WI38 (cell line): ENCODE data around the gene WWOX.

ENCODE experiments used
- H3K4me3 ChIP-seq: 2 replicates; pipeline ENCODE4 v1.5.1; 2011; ENCODE audit warnings: low read depth, mild to moderate bottlenecking, control low read depth, low read length
- TF ChIP-seq, protein P1 (sequence below): IDR thresholded peaks from 2 replicates; pipeline ENCODE4 v1.5.1; 2012; ENCODE audit warnings: low read depth, mild to moderate bottlenecking, control low read depth, low read length

WWOX gene

DNA sequence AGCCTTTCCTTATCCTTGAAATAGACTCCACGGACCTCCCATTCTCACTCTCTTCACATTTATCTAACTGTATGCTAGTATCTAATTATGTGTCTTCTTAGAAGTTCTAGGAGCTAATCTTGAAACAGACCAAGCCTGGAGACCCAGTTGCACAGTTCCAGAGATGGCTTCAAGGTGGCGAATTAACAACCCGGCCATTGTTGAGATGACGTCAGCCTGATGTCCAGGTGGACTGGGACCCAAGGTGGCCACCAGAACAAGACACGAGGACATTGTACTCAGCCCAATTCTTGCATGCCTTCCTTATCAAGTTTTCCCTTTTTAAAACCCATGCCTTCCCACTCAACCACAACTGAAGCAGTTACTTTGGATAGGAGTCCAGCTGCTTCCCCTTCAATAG is 29.5 kb upstream of the WWOX start:
- TF ChIP-seq, protein P1, sequence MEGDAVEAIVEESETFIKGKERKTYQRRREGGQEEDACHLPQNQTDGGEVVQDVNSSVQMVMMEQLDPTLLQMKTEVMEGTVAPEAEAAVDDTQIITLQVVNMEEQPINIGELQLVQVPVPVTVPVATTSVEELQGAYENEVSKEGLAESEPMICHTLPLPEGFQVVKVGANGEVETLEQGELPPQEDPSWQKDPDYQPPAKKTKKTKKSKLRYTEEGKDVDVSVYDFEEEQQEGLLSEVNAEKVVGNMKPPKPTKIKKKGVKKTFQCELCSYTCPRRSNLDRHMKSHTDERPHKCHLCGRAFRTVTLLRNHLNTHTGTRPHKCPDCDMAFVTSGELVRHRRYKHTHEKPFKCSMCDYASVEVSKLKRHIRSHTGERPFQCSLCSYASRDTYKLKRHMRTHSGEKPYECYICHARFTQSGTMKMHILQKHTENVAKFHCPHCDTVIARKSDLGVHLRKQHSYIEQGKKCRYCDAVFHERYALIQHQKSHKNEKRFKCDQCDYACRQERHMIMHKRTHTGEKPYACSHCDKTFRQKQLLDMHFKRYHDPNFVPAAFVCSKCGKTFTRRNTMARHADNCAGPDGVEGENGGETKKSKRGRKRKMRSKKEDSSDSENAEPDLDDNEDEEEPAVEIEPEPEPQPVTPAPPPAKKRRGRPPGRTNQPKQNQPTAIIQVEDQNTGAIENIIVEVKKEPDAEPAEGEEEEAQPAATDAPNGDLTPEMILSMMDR = no peak
- no peak overlapping the region for H3K4me3 ChIP-seq

DNA sequence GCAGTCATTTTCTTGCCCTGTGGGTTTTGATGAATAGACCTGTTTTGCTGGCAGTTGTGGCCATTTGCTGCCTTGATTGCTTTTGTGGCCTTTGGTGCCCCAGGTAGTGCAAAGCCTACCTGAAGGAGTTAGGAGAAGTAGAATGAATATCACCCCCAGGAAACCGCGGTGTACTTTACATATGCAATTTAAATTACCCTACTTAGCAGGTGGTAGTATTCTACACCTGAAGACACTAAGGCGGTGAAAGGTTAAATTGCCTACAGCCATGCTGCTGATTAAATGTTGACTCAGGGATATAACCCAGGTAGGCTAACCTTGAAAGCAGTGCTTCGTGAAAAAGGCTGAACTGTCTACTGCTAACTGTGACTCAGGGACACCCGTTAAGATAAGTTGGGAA is 27.2 kb upstream of the WWOX start:
- TF ChIP-seq, protein P1 = no peak
- H3K4me3 ChIP-seq = no peak overlapping the region

- TF ChIP-seq, protein P1 = no peak
- no peak overlapping the region for H3K4me3 ChIP-seq
These were observed 23.7 kb upstream of the WWOX start for GRCh38 chr16:78075800-78076199.

GRCh38 chr16:78081341-78081740 is 18.1 kb upstream of the WWOX start:
- TF ChIP-seq, protein P1 = no peak
- no peak overlapping the region for H3K4me3 ChIP-seq

DNA sequence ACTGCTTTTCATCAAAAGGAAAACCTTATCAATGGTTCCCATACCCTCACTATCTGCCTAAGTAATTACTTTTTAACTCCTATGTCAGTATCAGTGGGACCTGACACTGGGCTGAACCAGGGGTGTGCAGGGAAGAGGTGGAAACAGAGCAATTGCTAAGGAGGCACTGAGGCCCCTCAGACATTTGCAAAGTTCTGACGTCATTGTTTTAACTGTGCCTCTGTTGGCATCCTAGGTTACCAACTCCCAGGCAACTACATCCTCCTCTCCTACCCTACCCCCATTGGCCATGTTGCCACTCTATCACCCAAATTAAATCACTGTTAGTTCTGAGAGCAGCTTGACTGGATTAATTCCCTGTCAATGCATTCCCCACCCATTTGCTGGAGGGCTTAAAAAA is 8.0 kb upstream of the WWOX start:
- TF ChIP-seq, protein P1 = no peak
- no peak overlapping the region for H3K4me3 ChIP-seq

GRCh38 chr16:78092758-78093157 is 6.7 kb upstream of the WWOX start:
- H3K4me3 ChIP-seq = no peak overlapping the region
- TF ChIP-seq, protein P1 = no peak

GRCh38 chr16:78094166-78094565 is 5.3 kb upstream of the WWOX start:
- TF ChIP-seq, protein P1 = no peak
- no peak overlapping the region for H3K4me3 ChIP-seq
